ENCODE data around the gene TNS3.

Gene TNS3

GRCh38 chr7:47537716-47538675, 43.9 kb downstream of the TNS3 start:
- no peak for TF ChIP-seq CTCF (IDR thresholded peaks at IDR 0.05; ENCODE audit: extremely low read depth, insufficient read depth, missing control alignments)

GRCh38 chr7:47536661-47537611, 45.0 kb downstream of the TNS3 start:
- DNase-seq (ENCODE audit: low spot score), result no peak
- in situ Hi-C loops (cut with MboI; ENCODE audit: low pct_unique_long_range_greater_than_20kb, low sequenced_read_pairs, unreplicated experiment), result no loop called here
- TF ChIP-seq CTCF (IDR thresholded peaks at IDR 0.05; ENCODE audit: extremely low read depth, insufficient read depth, missing control alignments), result no peak

More at GRCh38 chr7:47537716-47538675, 43.9 kb downstream of the TNS3 start:
- DNase-seq (ENCODE audit: low spot score), result no peak
- in situ Hi-C loops (cut with MboI; ENCODE audit: low pct_unique_long_range_greater_than_20kb, low sequenced_read_pairs, unreplicated experiment), result no loop called here

DNA sequence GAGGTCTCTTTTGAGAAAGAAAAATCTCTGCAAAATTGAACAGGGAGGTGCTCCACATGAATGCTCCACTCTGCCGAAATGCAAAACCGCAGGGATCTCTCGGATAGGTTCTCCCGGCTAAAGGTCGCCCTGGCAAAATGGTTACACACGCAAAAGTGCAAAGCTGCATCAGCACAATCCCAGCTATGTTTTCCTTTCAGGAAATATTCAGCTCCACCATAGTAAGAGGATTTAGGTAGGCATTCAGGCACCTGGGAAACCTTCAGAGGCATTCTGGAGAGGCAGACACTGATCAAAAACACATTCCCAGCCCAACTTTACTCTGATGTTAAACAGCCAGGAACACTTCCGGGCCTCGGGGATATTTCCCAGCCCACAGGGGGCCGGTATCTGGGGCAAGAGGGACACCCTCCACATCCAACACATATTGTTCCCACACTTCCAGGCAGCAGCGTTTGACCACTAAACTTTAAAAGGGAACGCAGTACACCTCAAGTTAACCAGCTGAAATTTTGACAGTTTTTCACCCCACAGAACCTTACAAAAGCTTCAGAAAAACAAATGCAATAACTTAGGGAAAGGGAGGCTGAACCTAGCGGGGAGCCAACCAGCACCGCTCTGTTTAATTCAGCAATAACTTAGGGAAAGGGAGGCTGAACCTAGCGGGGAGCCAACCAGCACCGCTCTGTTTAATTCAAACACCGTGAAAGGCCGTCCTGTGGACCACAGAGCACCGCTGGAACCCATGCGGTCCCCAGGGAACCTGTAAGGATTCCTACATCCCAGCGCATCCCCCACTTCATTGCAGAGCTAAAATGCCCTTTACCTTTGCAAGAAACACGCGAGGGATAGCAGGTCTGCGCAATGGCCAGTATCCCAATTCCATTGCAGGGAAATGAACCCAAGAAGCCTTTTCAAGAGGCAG, 45.9 kb downstream of the TNS3 start:
- TF ChIP-seq CTCF (IDR thresholded peaks at IDR 0.05; ENCODE audit: extremely low read depth, insufficient read depth, missing control alignments), result no peak
- in situ Hi-C loops (cut with MboI; ENCODE audit: low pct_unique_long_range_greater_than_20kb, low sequenced_read_pairs, unreplicated experiment), result no loop called here
- DNase-seq (ENCODE audit: low spot score), result no peak

DNA sequence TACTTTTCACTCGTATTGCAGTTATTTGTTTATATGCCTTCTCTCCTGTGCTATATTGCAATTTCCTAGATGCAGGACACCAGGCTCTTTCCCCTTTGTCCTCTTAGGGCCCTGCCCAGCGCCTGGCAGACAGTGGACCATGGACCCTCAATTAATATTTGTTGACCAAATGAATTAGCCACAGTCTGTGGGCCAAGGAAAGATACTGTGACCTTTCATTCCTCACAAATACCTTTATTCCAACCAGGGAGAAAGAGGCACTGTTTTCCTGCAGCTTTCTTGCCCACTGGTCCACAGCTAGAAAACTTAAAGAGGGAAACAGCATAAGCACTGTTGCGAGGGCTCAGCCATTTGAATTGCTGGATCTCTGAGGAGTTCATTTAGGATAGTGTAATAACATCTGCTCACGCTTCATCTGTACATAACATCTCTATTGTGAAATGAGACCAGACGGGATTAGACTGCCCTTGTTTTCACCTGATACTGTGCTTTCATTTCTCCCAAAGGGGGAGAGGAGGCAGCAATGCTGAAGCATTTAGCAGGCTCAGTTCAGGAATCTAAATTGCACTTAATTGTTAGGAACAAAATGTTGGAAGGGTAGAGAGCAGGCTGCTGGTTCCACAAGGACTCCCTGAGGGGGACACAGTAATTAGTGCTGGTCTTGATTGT, 46.7 kb downstream of the TNS3 start:
- in situ Hi-C loops (cut with MboI; ENCODE audit: low pct_unique_long_range_greater_than_20kb, low sequenced_read_pairs, unreplicated experiment), result no loop called here
- DNase-seq (ENCODE audit: low spot score), result no peak

More for the DNA sequence above, 46.7 kb downstream of the TNS3 start:
- no peak for TF ChIP-seq CTCF (IDR thresholded peaks at IDR 0.05; ENCODE audit: extremely low read depth, insufficient read depth, missing control alignments)
